Kidney epithelial cell (primary cell): ENCODE measurements around the gene CERS3. TPM values are rescaled to one million over a fixed set of nuclear protein-coding genes. Genes with fewer than 3 reads are reported as not detected.

Source experiments
- DNase-seq: peaks from one replicate; pipeline ENCODE4 v3.0.0-alpha.2; 2010; ENCODE audit warnings: low read depth
- H3K27me3 ChIP-seq: 2 replicates; pipeline ENCODE4 v1.6.0; 2011; ENCODE audit warnings: low read length; ENCODE audit not compliant: control insufficient read depth, insufficient read depth
- H3K36me3 ChIP-seq: 2 replicates; pipeline ENCODE4 v1.5.1; 2011; ENCODE audit warnings: low read length; ENCODE audit not compliant: control insufficient read depth, insufficient read depth
- H3K4me3 ChIP-seq: 2 replicates; pipeline ENCODE4 v1.5.1; 2011; ENCODE audit warnings: low read depth, mild to moderate bottlenecking, control low read depth, low read length
- total RNA-seq: library from RNA; depleted of rRNA; stranded (reverse); fragments of >200 nt; gene quantifications from 2 replicates; pipeline ENCODE4 v1.2.3, GENCODE V29; 2015
- TF ChIP-seq, protein P1 (sequence below): IDR thresholded peaks from 2 replicates; pipeline ENCODE4 v1.5.1; 2011; ENCODE audit warnings: mild to moderate bottlenecking, moderate library complexity, low read length, control low read depth, inconsistent platforms; ENCODE audit not compliant: insufficient read depth, poor library complexity, severe bottlenecking

The CERS3 gene
- not detected in 2 replicates for total RNA-seq

DNA sequence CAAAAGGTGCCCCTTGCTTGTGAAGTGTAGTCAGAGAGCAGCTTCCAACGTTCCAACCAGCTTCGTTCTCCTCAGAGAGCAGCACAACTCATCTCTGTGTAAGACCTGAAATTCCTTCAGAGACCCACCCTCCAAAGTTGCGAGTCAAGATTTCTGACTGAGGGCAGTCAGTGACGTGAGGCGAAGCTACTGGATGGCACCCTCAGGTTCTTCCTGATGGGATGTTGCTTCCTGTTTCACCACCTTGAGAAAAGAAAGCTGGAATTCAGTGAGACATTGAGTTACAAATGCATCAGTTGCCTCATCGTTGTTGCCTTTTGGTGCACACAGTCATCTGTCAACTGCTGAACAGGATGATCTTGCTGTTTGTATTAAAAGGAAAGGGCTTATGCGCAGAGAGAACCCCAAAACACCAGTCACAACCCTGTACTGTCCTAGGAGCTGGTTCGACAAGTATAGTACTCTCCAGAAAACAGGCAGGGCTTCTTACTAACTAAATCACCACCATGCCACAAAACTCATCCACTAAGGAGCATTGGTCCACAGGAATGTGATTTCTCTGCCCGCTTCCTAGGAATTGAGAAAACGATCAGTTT is at the start of gene CERS3:
TSS of gene CERS3 (minus strand) at position 118 of the 596 bp plus-strand sequence. CDS start 27,101 bp downstream, outside the sequence.
- no peak for DNase-seq

GRCh38 chr15:100573526-100573925 is 44.8 kb upstream of the CERS3 start:
- no peak for DNase-seq
- TF ChIP-seq, protein P1, sequence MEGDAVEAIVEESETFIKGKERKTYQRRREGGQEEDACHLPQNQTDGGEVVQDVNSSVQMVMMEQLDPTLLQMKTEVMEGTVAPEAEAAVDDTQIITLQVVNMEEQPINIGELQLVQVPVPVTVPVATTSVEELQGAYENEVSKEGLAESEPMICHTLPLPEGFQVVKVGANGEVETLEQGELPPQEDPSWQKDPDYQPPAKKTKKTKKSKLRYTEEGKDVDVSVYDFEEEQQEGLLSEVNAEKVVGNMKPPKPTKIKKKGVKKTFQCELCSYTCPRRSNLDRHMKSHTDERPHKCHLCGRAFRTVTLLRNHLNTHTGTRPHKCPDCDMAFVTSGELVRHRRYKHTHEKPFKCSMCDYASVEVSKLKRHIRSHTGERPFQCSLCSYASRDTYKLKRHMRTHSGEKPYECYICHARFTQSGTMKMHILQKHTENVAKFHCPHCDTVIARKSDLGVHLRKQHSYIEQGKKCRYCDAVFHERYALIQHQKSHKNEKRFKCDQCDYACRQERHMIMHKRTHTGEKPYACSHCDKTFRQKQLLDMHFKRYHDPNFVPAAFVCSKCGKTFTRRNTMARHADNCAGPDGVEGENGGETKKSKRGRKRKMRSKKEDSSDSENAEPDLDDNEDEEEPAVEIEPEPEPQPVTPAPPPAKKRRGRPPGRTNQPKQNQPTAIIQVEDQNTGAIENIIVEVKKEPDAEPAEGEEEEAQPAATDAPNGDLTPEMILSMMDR: no peak
- Histone ChIP-seq H3K27me3 (no peaks in the 10 kb centered on the region), H3K36me3 (no peaks in the 10 kb centered on the region), H3K4me3 (no peak overlapping the region)

More for the DNA sequence above, at the start of gene CERS3:
- H3K36me3 ChIP-seq: no peaks in the 10 kb centered on the region
- TF ChIP-seq, protein P1: no peak
- H3K27me3 ChIP-seq: no peaks in the 10 kb centered on the region
- H3K4me3 ChIP-seq: no peak within 1 kb of the TSS

DNA sequence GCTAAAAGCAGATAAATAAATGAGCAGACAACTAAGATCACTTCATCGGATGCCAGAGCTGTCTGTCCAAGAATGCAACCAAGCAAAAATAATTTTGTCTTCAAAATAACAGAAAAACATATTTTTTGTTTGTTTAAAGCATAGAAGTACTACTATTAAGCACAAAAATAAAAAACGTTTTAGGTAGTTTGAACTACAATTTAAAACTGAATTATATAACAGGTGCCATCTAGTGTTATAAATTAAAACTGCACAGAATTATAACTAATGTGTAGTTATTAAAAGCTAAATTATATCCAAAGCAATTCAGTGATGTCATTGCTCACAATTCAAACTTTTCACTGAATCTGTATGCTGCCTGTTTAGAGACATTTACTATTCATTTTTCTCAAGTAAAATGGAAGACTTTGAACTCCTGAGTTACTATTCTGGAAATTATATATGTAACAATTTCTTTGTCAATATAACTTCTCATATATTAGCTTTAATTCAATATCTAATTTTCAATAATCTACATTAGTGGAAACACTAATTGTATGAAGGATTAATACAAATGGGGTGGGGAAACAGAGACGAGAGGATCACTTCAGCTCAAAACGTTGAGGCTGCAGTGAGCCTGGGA is 43.7 kb upstream of the CERS3 start:
- no peak overlapping the region for H3K4me3 ChIP-seq
- H3K27me3 ChIP-seq: no peaks in the 10 kb centered on the region
- DNase-seq: no peak
- TF ChIP-seq, protein P1: no peak
- no peaks in the 10 kb centered on the region for H3K36me3 ChIP-seq

DNA sequence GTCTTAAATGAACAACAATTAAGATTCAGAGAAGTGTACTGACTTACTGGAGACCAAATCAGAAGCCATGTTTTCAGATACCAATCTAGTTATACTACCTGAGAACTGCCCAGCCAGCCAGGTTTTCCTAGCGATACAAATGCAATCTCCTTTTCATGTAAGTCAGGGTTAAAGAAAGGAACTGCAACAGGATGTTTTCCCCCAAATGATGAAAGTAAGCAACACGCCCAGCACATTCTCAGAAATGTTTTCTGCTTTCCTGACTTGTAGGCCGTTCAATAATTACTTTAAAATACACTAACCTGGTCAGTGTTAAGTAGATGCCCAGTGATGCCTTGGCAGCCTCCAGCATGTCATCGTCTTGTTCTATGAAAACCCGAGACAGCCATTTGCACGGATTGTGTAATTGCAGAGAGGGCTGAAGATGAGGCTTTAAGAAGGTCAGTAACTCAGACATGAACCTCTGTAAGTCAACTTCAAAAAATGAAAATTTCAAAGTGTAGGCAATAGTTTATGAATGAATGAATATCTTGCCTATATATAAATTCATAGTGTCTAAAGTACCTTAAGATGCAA is 42.9 kb upstream of the CERS3 start:
- Histone ChIP-seq H3K36me3 (no peaks in the 10 kb centered on the region), H3K27me3 (no peaks in the 10 kb centered on the region), H3K4me3 (no peak overlapping the region)
- DNase-seq: no peak
- TF ChIP-seq, protein P1: no peak

GRCh38 chr15:100570735-100571313 is 42.1 kb upstream of the CERS3 start:
- TF ChIP-seq, protein P1: no peak
- no peaks in the 10 kb centered on the region for H3K27me3 ChIP-seq
- no peak overlapping the region for H3K4me3 ChIP-seq
- DNase-seq: no peak
- H3K36me3 ChIP-seq: no peaks in the 10 kb centered on the region
